Measurements from ENCODE around the gene FZD2. TPM values are rescaled to one million over a fixed set of nuclear protein-coding genes. Genes with fewer than 3 reads are reported as not detected.
A peak's percentile ranks its signal among the peaks of the same experiment; 100 is the strongest.
"Not testable (repeated sequence)": the region's sequence is repeated elsewhere in the genome, so short reads cannot be mapped to it uniquely, and the experiment has no call there.

Gene FZD2
- total RNA-seq, 1 donor from 2014 or later: 3.7 TPM

- DNase-seq (ENCODE audit: low spot score in 2 of 2): no peak
- no peak for FAIRE-seq
Measured at GRCh38 chr17:44546671-44547606, 10.3 kb upstream of the FZD2 start.

GRCh38 chr17:44547625-44548267 is 9.5 kb upstream of the FZD2 start:
- FAIRE-seq: no peak

GRCh38 chr17:44548376-44549230 is 8.7 kb upstream of the FZD2 start:
- FAIRE-seq (no peak), DNase-seq (ENCODE audit: low spot score in 2 of 2) (no peak)

More at GRCh38 chr17:44547625-44548267, 9.5 kb upstream of the FZD2 start:
- DNase-seq (ENCODE audit: low spot score in 2 of 2): no peak

- DNase-seq (ENCODE audit: low spot score in 2 of 2): no peak
- no peak for FAIRE-seq
Measured at GRCh38 chr17:44549686-44550085, 7.6 kb upstream of the FZD2 start.

- no peak for FAIRE-seq
Measured at GRCh38 chr17:44552361-44552760, 4.9 kb upstream of the FZD2 start.

GRCh38 chr17:44555099-44555498 is 2.2 kb upstream of the FZD2 start:
- DNase-seq (ENCODE audit: low spot score in 2 of 2) (no peak), FAIRE-seq (no peak)

More at GRCh38 chr17:44552361-44552760, 4.9 kb upstream of the FZD2 start:
- no peak for DNase-seq (ENCODE audit: low spot score in 2 of 2)

- DNase-seq (ENCODE audit: low spot score in 2 of 2) (peak; percentile 49 to 59), FAIRE-seq (no peak)
Measured at GRCh38 chr17:44556166-44556831, 985 bp upstream of the FZD2 start.

GRCh38 chr17:44557651-44558285 is 484 bp downstream of the FZD2 start:
- FAIRE-seq (no peak), DNase-seq (ENCODE audit: low spot score in 2 of 2) (peak in 1 of 2 donors; percentile 46)

GRCh38 chr17:44558334-44558709 is 1.0 kb downstream of the FZD2 start:
- no peak for FAIRE-seq
- DNase-seq (ENCODE audit: low spot score in 2 of 2): no peak

- no peak for DNase-seq (ENCODE audit: low spot score in 2 of 2)
- FAIRE-seq: no peak
Measured at GRCh38 chr17:44558710-44559633, 1.7 kb downstream of the FZD2 start.

GRCh38 chr17:44559634-44560554 is 2.6 kb downstream of the FZD2 start:
- no peak for FAIRE-seq
- DNase-seq (ENCODE audit: low spot score in 2 of 2): no peak

GRCh38 chr17:44561237-44561623 is 3.9 kb downstream of the FZD2 start:
- DNase-seq (ENCODE audit: low spot score in 2 of 2) (no peak), FAIRE-seq (no peak)

- no peak for DNase-seq (ENCODE audit: low spot score in 2 of 2)
- no peak for FAIRE-seq
Measured at GRCh38 chr17:44564429-44564828, 7.1 kb downstream of the FZD2 start.

GRCh38 chr17:44565866-44566443 is 8.7 kb downstream of the FZD2 start:
- no peak for FAIRE-seq
- DNase-seq (ENCODE audit: low spot score in 2 of 2): no peak

- FAIRE-seq; DNase-seq (ENCODE audit: low spot score in 2 of 2): not testable (repeated sequence)
Measured at GRCh38 chr17:44568311-44568944, 11.1 kb downstream of the FZD2 start.

- peak; percentile 51 to 54 for DNase-seq (ENCODE audit: low spot score in 2 of 2)
- FAIRE-seq: no peak
Measured at GRCh38 chr17:44568945-44569858, 11.9 kb downstream of the FZD2 start.

All from frontal cortex (tissue), 4 donors.